Activated CD4-positive, alpha-beta T cell treated with anti-CD3 and anti-CD28 coated beads, Interleukin-2, Interleukin-4, amounts not matched to agents 100 ng/mL and 50 ng/mL, durations not matched to agents 16 hours and 8 hours (primary cell): ENCODE results near the gene RREB1.

Source experiments
- DNase-seq: peaks from one replicate; pipeline ENCODE4 v3.0.0-alpha.2; 2020; ENCODE audit warnings: low spot score

The RREB1 gene

GRCh38 chr6:7107578-7108195 is at the start of gene RREB1:
TSS of gene RREB1 (plus strand) at chr6:7107961. CDS start at chr6:7181912, 73,951 bp downstream.
- DNase-seq = peak; percentile 68

GRCh38 chr6:7058250-7058923 is 49.4 kb upstream of the RREB1 start:
- DNase-seq = peak; percentile 11

GRCh38 chr6:7060769-7061516 is 46.8 kb upstream of the RREB1 start:
- DNase-seq = no peak

GRCh38 chr6:7062451-7063162 is 45.2 kb upstream of the RREB1 start:
- no peak for DNase-seq

GRCh38 chr6:7067305-7067704 is 40.5 kb upstream of the RREB1 start:
- no peak for DNase-seq

- DNase-seq = no peak
Measured at GRCh38 chr6:7071405-7071804, 36.4 kb upstream of the RREB1 start.

- DNase-seq = no peak
Measured at GRCh38 chr6:7073082-7073820, 34.5 kb upstream of the RREB1 start.

GRCh38 chr6:7073821-7074525 is 33.8 kb upstream of the RREB1 start:
- peak; percentile 83 for DNase-seq

- DNase-seq = no peak
Measured at GRCh38 chr6:7074870-7075269, 32.9 kb upstream of the RREB1 start.

- DNase-seq = no peak
Measured at GRCh38 chr6:7075341-7076000, 32.3 kb upstream of the RREB1 start.

- DNase-seq = no peak
Measured at GRCh38 chr6:7077856-7078255, 29.9 kb upstream of the RREB1 start.

- no peak for DNase-seq
Measured at GRCh38 chr6:7078856-7079255, 28.9 kb upstream of the RREB1 start.

- no peak for DNase-seq
Measured at GRCh38 chr6:7080311-7080710, 27.4 kb upstream of the RREB1 start.

- no peak for DNase-seq
Measured at GRCh38 chr6:7085911-7086310, 21.9 kb upstream of the RREB1 start.

GRCh38 chr6:7086488-7086887 is 21.3 kb upstream of the RREB1 start:
- DNase-seq = peak; percentile 57

GRCh38 chr6:7087066-7087465 is 20.7 kb upstream of the RREB1 start:
- no peak for DNase-seq

GRCh38 chr6:7087491-7087979 is 20.2 kb upstream of the RREB1 start:
- peak; percentile 51 for DNase-seq

- DNase-seq = no peak
Measured at GRCh38 chr6:7088076-7088742, 19.6 kb upstream of the RREB1 start.

GRCh38 chr6:7098993-7099392 is 8.8 kb upstream of the RREB1 start:
- no peak for DNase-seq
